ENCODE data around the gene LENG1.

Gene LENG1

GRCh38 chr19:54128796-54129616, 30.5 kb downstream of the LENG1 start:
- DNase-seq, result no peak
- Mint-ChIP-seq H3K4me1 (no peaks in the 10 kb centered on the region), H3K4me3 (no peak overlapping the region), H3K36me3 (ENCODE audit: low read depth) (peaks cover 16% of the 10 kb centered on the region), H3K9me3 (no peaks in the 10 kb centered on the region), H3K27me3 (ENCODE audit: low read depth, poor library complexity) (no peaks in the 10 kb centered on the region), H3K27ac (no peak overlapping the region)
- TF ChIP-seq CTCF (IDR thresholded peaks at IDR 0.05), result no peak

GRCh38 chr19:54128441-54128725, 31.1 kb downstream of the LENG1 start:
- Mint-ChIP-seq H3K27me3 (ENCODE audit: low read depth, poor library complexity) (no peaks in the 10 kb centered on the region), H3K27ac (no peak overlapping the region), H3K4me1 (no peaks in the 10 kb centered on the region), H3K36me3 (ENCODE audit: low read depth) (peaks cover 17% of the 10 kb centered on the region), H3K4me3 (no peak overlapping the region), H3K9me3 (no peaks in the 10 kb centered on the region)
- DNase-seq, result no peak
- TF ChIP-seq CTCF (IDR thresholded peaks at IDR 0.05), result no peak

GRCh38 chr19:54127688-54128440, 31.7 kb downstream of the LENG1 start:
- no peak for TF ChIP-seq CTCF (IDR thresholded peaks at IDR 0.05)

GRCh38 chr19:54125713-54126112, 33.8 kb downstream of the LENG1 start:
- Mint-ChIP-seq H3K36me3 (ENCODE audit: low read depth) (peaks cover 36% of the 10 kb centered on the region), H3K27me3 (ENCODE audit: low read depth, poor library complexity) (no peaks in the 10 kb centered on the region), H3K4me1 (no peaks in the 10 kb centered on the region), H3K4me3 (no peak overlapping the region), H3K9me3 (no peaks in the 10 kb centered on the region), H3K27ac (no peak overlapping the region)
- no peak for DNase-seq
- no peak for TF ChIP-seq CTCF (IDR thresholded peaks at IDR 0.05)

More at GRCh38 chr19:54127688-54128440, 31.7 kb downstream of the LENG1 start:
- H3K27ac Mint-ChIP-seq, result no peak overlapping the region
- H3K27me3 Mint-ChIP-seq (ENCODE audit: low read depth, poor library complexity), result no peaks in the 10 kb centered on the region
- no peak for DNase-seq
- no peak overlapping the region for H3K4me3 Mint-ChIP-seq
- H3K4me1 Mint-ChIP-seq, result no peaks in the 10 kb centered on the region
- peaks cover 22% of the 10 kb centered on the region for H3K36me3 Mint-ChIP-seq (ENCODE audit: low read depth)
- no peaks in the 10 kb centered on the region for H3K9me3 Mint-ChIP-seq

- no peaks in the 10 kb centered on the region for H3K4me1 Mint-ChIP-seq
- no peak overlapping the region for H3K27ac Mint-ChIP-seq
- no peaks in the 10 kb centered on the region for H3K9me3 Mint-ChIP-seq
- DNase-seq, result no peak
- H3K36me3 Mint-ChIP-seq (ENCODE audit: low read depth), result peaks cover 43% of the 10 kb centered on the region
- H3K27me3 Mint-ChIP-seq (ENCODE audit: low read depth, poor library complexity), result no peaks in the 10 kb centered on the region
- TF ChIP-seq CTCF (IDR thresholded peaks at IDR 0.05), result no peak
- no peak overlapping the region for H3K4me3 Mint-ChIP-seq
Observed at GRCh38 chr19:54124393-54124792, 35.1 kb downstream of the LENG1 start.
